ENCODE results near the gene DENND6A. TPM values are rescaled to one million over a fixed set of nuclear protein-coding genes. Genes with fewer than 3 reads are reported as not detected.

Gene DENND6A
- total and polyA plus RNA-seq, 2 of the 8 experiments (the other 6 are each of a cell fraction or from before 2014, with no cell fraction given) = 7.8 to 14.8 TPM

- Histone ChIP-seq H3K4me3 (ENCODE audit: extremely low read depth in 1 of 4, insufficient read depth in 2 of 4, low read depth in 3 of 4, low read length in 4 of 4) (no peak overlapping the region), H2BK5ac (ENCODE audit: low read depth, low read length) (no peak overlapping the region), H3K79me2 (ENCODE audit: control insufficient read depth in 1 of 2, insufficient read depth in 2 of 2, low read length in 2 of 2) (no peaks in the 10 kb centered on the region), H2BK15ac (ENCODE audit: low read length) (no peak overlapping the region), H2BK12ac (ENCODE audit: low read depth, low read length) (no peak overlapping the region), H3K4me1 (replicated peaks in 1 of 4; ENCODE audit: control insufficient read depth in 3 of 4, insufficient read depth in 4 of 4, low read length in 3 of 4) (no peaks in the 10 kb centered on the region), H3K23me2 (ENCODE audit: low read depth, low read length) (no peaks in the 10 kb centered on the region), H3K23ac (ENCODE audit: insufficient read length) (no peak overlapping the region), H4K20me1 (replicated peaks in 1 of 2; ENCODE audit: control insufficient read depth in 1 of 2, insufficient read depth in 2 of 2, low read length in 2 of 2) (no peaks in the 10 kb centered on the region), H3K18ac (ENCODE audit: extremely low read depth, low read length) (no peak overlapping the region), H3K4me2 (ENCODE audit: insufficient read depth in 1 of 2, low read depth in 2 of 2, low read length in 2 of 2) (no peak overlapping the region), H2AK5ac (ENCODE audit: low read depth, low read length) (no peak overlapping the region), H3K36me3 (ENCODE audit: control insufficient read depth in 2 of 4, insufficient read depth in 4 of 4, low read length in 3 of 4) (no peaks in the 10 kb centered on the region), H4K5ac (ENCODE audit: insufficient read length, low read depth, low read length) (no peak overlapping the region), H3K27me3 (replicated peaks in 1 of 4; ENCODE audit: control insufficient read depth in 3 of 4, extremely low read depth in 1 of 4, insufficient read depth in 3 of 4, low read length in 3 of 4) (no peaks in the 10 kb centered on the region), H3K56ac (replicated peaks; ENCODE audit: insufficient read length, low read depth, low read length) (no peak overlapping the region), H4K8ac (ENCODE audit: extremely low read depth, insufficient read depth, low read length) (no peak overlapping the region), H2AFZ (ENCODE audit: low read length) (no peak overlapping the region), H3K14ac (ENCODE audit: insufficient read length) (no peak overlapping the region), H4K91ac (replicated peaks; ENCODE audit: insufficient read length, low read length) (no peak overlapping the region), H3K4ac (replicated peaks; ENCODE audit: insufficient read length, low read depth, low read length) (no peak overlapping the region), H2BK120ac (replicated peaks; ENCODE audit: low read depth, low read length) (no peak overlapping the region), H3K9me3 (ENCODE audit: insufficient read depth in 2 of 2, low read depth in 1 of 2, low read length in 1 of 2) (no peaks in the 10 kb centered on the region; a peak in 1 of 4 replicates), H3K27ac (ENCODE audit: low read depth, low read length) (no peak overlapping the region), H3K9ac (replicated peaks in 1 of 4; ENCODE audit: extremely low read depth in 1 of 4, low read depth in 3 of 4, low read length in 3 of 4) (no peak overlapping the region), H3K79me1 (ENCODE audit: low read depth, low read length) (no peaks in the 10 kb centered on the region), H2BK20ac (ENCODE audit: low read length) (no peak overlapping the region)
- no peak for DNase-seq (ENCODE audit: low read depth in 1 of 2, low spot score in 2 of 2)
- WGBS, 2 experiments (ENCODE audit: extremely low coverage in 1 of 2, insufficient coverage in 1 of 2, insufficient read length in 1 of 2, insufficient replicate concordance in 2 of 2, low coverage in 1 of 2, low lambda C conversion rate in 2 of 2, missing lambda C conversion rate in 1 of 2) = 84% methylated on average over 2 of the region's 2 CpGs; no CpG with 5 or more reads in 1 of the 2 experiments
- FAIRE-seq = no peak
- ChIA-PET CTCF (ENCODE audit: partially characterized antibody) (no interaction called here), POLR2A (ENCODE audit: partially characterized antibody) (no interaction called here)
- TF ChIP-seq NRF1 (IDR thresholded peaks at IDR 0.05; ENCODE audit: low read depth, low read length) (no peak), POLR2A (IDR thresholded peaks at IDR 0.05; ENCODE audit: control extremely low read depth in 1 of 2, low read depth in 2 of 2, low read length in 2 of 2) (no peak), PHF8 (conservative IDR thresholded peaks at IDR 0.05; ENCODE audit: low read depth, low read length) (no peak), CBX8 (IDR thresholded peaks at IDR 0.05; ENCODE audit: borderline replicate concordance, low read depth, low read length) (no peak), BCL11A (IDR thresholded peaks at IDR 0.05; ENCODE audit: low read depth in 2 of 2, low read length in 2 of 2) (no peak), EZH2 (IDR thresholded peaks at IDR 0.05; ENCODE audit: low read depth, low read length, severe bottlenecking) (no peak), RFX5 (IDR thresholded peaks at IDR 0.05; ENCODE audit: borderline replicate concordance, low read depth, low read length) (no peak), SIRT6 (IDR thresholded peaks at IDR 0.05; ENCODE audit: low read length) (no peak), FOSL1 (IDR thresholded peaks at IDR 0.05; ENCODE audit: insufficient read depth, low read depth, low read length) (no peak), E2F6 (IDR thresholded peaks at IDR 0.05) (no peak), CHD2 (IDR thresholded peaks at IDR 0.05; ENCODE audit: low read length) (no peak), JUND (IDR thresholded peaks at IDR 0.05; ENCODE audit: low read length) (no peak), TEAD4 (IDR thresholded peaks at IDR 0.05; ENCODE audit: low read depth, low read length) (no peak), KDM5A (IDR thresholded peaks at IDR 0.05; ENCODE audit: low read length) (no peak)
Measured at GRCh38 chr3:57735405-57735804, 42.5 kb upstream of the DENND6A start.
